Measurements from ENCODE around the gene RPS21. TPM values are rescaled to one million over a fixed set of nuclear protein-coding genes. Genes with fewer than 3 reads are reported as not detected.

RPS21 gene
- total RNA-seq: 438 and 731 TPM in 2 replicates

GRCh38 chr20:62386383-62387218 lies at the start of gene RPS21:
Gene RPS21, plus strand, starts transcription at chr20:62387103. Its CDS starts 236 bp downstream, at chr20:62387339.

GRCh38 chr20:62367136-62367632 lies 19.7 kb upstream of the RPS21 start, which contains the start of gene LAMA5:
Gene LAMA5, minus strand, starts transcription at chr20:62367312. Its CDS starts 67 bp downstream, at chr20:62367245.

GRCh38 chr20:62407221-62407992 lies 20.5 kb downstream of the RPS21 start, which contains the start of gene CABLES2:
Gene CABLES2, minus strand, starts transcription at chr20:62407285. Its CDS starts 9 bp downstream, at chr20:62407276.

GRCh38 chr20:62427172-62428001 lies 40.5 kb downstream of the RPS21 start, which contains the start of gene RBBP8NL:
Gene RBBP8NL, minus strand, starts transcription at chr20:62427539. Its CDS starts 7,892 bp downstream, at chr20:62419647.

Other genes starting within 250 kb of the RPS21 start
- gene PSMA7, start 243.7 kb upstream of the RPS21 start, total RNA-seq: 152 and 178 TPM in 2 replicates
- gene SS18L1, start 243.3 kb upstream of the RPS21 start, total RNA-seq: 14.2 and 16.2 TPM in 2 replicates
- gene MTG2, start 204.1 kb upstream of the RPS21 start, total RNA-seq: 13.6 and 23.5 TPM in 2 replicates
- not detected in 2 replicates for gene HRH3, start 166.8 kb upstream of the RPS21 start, total RNA-seq
- gene OSBPL2, start 148.6 kb upstream of the RPS21 start, total RNA-seq: 45.4 and 46.6 TPM in 2 replicates
- gene ADRM1, start 84.1 kb upstream of the RPS21 start, total RNA-seq: 86.6 and 90.1 TPM in 2 replicates
- 12.8 and 14.3 TPM in 2 replicates for gene LAMA5, start 19.8 kb upstream of the RPS21 start, total RNA-seq
- 2.1 and 2.3 TPM in 2 replicates for gene CABLES2, start 20.2 kb downstream of the RPS21 start, total RNA-seq
- not detected in 2 replicates for gene RBBP8NL, start 40.4 kb downstream of the RPS21 start, total RNA-seq
- gene GATA5, start 88.9 kb downstream of the RPS21 start, total RNA-seq: not detected in 2 replicates

Data from hair follicle dermal papilla cell (primary cell).